GM12891 (cell line): ENCODE measurements around the gene TLR1.
"Not testable (repeated sequence)": the region's sequence is repeated elsewhere in the genome, so short reads cannot be mapped to it uniquely, and the experiment has no call there.

Source experiments
- DNase-seq: peaks from one replicate; pipeline ENCODE4 v3.0.0; 2011; ENCODE audit warnings: low spot score; ENCODE audit not compliant: insufficient read length
- FAIRE-seq: peaks from 2 replicates; lab custom pipeline; 2011; peaks lifted over from hg19 to GRCh38; lab: Jason Lieb, UNC
- PAX5 ChIP-seq: IDR thresholded peaks from 2 replicates; pipeline ENCODE4 v1.6.1; 2011; ENCODE audit warnings: low read length, moderate library complexity, mild to moderate bottlenecking; ENCODE audit not compliant: insufficient read depth, severe bottlenecking
- POLR2A ChIP-seq: IDR thresholded peaks from 2 replicates; pipeline ENCODE4 v1.6.1; 2011; ENCODE audit warnings: low read depth, low read length, control low read depth
- POLR2AphosphoS5 ChIP-seq: IDR thresholded peaks from 2 replicates; pipeline ENCODE4 v1.6.1; 2011; ENCODE audit warnings: low read depth, low read length, control low read depth
- POU2F2 ChIP-seq: IDR thresholded peaks from 2 replicates; pipeline ENCODE4 v1.6.1; 2011; ENCODE audit warnings: low read depth, mild to moderate bottlenecking, control low read depth, low read length, moderate library complexity
- SPI1 ChIP-seq: IDR thresholded peaks from 2 replicates; pipeline ENCODE4 v1.6.1; 2011; ENCODE audit warnings: low read depth, low read length, control low read depth
- TAF1 ChIP-seq: IDR thresholded peaks from 2 replicates; pipeline ENCODE4 v1.6.1; 2011; ENCODE audit warnings: low read depth, low read length, control low read depth

The TLR1 gene

GRCh38 chr4:38823766-38824165 is 19.2 kb upstream of the TLR1 start:
- TF ChIP-seq POLR2AphosphoS5 = no peak
- TF ChIP-seq SPI1 = no peak
- no peak for TF ChIP-seq POU2F2
- no peak for TF ChIP-seq PAX5
- TF ChIP-seq TAF1 = no peak
- TF ChIP-seq POLR2A = no peak
- FAIRE-seq (no peak), DNase-seq (no peak)

- 0 out of 2 replicates have a peak, but pooled peaks have one; percentile 15 for TF ChIP-seq POLR2AphosphoS5
- no peak for TF ChIP-seq TAF1
- no peak for TF ChIP-seq POU2F2
- no peak for TF ChIP-seq SPI1
- DNase-seq (no peak), FAIRE-seq (no peak)
Observed at GRCh38 chr4:38822748-38823303, 18.2 kb upstream of the TLR1 start.

DNA sequence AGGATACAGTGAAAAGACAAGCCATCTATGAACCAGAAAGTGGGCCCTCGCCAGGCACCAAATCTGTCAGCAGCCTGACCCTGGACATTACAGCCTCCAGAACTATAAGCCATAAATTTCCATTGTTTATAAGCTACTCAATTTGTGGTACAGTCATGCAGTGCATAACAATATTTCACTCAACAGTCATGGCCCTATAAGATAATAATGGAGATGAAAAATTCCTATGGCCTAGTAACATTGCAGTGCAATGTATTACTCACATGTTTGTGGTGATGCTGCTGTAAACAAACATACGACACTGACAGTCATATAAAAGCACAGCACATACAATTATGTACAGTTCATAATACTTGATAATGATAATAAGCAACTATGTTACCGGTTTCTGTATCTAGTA is 17.1 kb upstream of the TLR1 start:
- DNase-seq = no peak
- TF ChIP-seq POLR2AphosphoS5 = no peak
- FAIRE-seq = peak; percentile 72

DNA sequence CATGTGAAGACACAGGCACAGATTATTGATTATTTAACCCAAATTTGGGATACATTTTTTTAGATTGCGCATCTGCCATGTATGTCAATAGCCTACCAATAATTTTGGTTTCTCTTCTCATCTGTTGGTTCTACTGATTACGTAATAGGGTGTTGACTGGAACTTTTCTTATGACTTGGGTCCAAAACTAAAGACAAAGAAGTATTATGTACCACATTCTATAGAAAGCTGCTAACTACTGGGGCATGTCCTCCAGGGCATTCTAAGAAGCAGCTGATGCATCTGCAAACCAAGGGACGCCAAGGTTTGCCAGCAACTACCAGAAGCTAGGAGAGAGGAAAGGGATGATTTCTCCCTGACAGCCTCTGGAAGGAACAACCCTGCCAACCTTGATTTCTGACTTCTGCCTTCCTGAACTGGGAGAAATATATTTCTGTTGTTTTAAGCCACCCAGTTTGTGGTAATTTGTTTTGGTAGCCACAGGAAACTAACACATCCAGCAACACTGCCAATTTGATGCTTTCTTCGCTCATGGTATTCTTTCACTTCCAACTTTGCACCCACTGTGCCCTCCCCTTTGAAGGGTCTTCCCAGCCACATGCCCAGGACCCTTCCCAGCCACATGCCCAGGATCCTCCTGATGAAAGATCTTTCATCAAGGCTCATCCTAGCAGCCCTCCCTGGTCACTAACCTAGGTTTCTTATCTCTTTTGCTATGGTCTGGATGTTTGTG is 15.9 kb upstream of the TLR1 start:
- FAIRE-seq (peak; percentile 92), DNase-seq (no peak)
- TF ChIP-seq POLR2A (peak; percentile 62; the same call in 1 of the 2 replicates), PAX5 (peak; percentile 61), TAF1 (no peak), POLR2AphosphoS5 (peak; percentile 42; the same call in 1 of the 2 replicates), POU2F2 (no peak)

DNA sequence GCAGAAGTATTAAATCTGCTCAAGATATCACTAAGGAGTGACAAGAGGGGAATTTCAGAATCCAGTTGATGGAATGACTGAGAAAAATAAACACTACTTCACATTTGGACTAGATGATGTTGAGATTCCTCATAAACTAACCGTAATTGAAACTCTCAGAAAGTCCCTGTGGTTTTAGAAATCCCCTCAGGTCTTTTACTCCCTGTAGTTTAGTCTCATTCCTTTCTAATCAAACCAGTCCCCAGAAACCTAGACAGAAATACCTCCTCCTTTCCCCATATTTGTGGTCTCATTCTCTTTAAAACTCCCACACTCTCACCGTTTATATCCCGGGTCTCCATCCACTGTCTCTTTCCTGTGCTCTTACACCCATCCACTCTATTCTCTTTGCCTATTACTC is 15.0 kb upstream of the TLR1 start:
- FAIRE-seq (no peak), DNase-seq (no peak)
- TF ChIP-seq POLR2A (no peak), TAF1 (no peak), POLR2AphosphoS5 (no peak), POU2F2 (no peak), SPI1 (no peak), PAX5 (no peak)

- FAIRE-seq (peak; percentile 94), DNase-seq (no peak)
Observed at GRCh38 chr4:38818441-38818976, 13.9 kb upstream of the TLR1 start.

DNA sequence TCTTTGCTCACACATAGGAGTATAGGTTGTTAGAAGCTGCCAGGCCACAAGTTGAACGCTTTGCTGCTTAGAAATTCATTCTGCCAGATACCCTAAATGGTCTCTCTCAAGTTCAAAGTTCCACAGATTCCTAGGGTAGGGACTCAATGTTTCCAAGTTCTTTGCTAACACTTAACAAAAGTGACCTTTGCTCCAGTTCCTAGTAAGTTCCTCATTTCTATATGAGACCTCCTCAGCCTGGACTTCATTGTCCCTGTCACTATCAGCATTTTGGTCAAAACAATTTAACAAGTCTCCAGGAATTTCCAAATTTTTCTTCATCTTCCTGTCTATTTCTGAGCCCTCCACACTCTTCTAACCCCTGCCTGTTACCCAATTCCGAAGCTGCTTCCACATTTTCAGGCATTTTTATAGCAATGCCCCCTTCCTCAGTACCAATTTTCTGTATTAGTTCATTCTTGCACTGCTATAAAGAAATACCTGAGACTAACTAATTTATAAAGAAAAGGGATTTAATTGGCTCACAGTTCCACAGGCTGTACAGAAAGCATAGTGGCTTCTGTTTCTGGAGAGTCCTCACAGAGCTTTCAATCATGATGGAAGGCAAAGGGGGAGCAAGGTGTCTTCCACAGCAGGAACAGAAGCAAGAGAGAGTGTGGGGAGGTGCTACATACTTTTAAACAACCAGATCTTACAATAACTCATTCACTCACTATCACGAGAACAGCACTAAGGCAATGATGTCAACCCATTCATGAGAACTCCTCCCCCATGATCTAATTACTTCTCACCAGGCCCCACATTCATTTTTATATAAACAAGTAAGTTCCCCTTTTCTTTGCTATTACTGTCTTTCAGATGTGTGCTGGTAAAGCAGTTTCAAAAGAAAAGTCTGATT is 11.5 kb upstream of the TLR1 start:
- FAIRE-seq (peak; percentile 60), DNase-seq (no peak)

More at GRCh38 chr4:38818441-38818976, 13.9 kb upstream of the TLR1 start:
- 0 out of 2 replicates have a peak, but pooled peaks have one; percentile 34 for TF ChIP-seq POU2F2
- peak; percentile 55; the same call in 1 of the 2 replicates for TF ChIP-seq POLR2A
- peak; percentile 66 for TF ChIP-seq PAX5
- no peak for TF ChIP-seq SPI1

DNA sequence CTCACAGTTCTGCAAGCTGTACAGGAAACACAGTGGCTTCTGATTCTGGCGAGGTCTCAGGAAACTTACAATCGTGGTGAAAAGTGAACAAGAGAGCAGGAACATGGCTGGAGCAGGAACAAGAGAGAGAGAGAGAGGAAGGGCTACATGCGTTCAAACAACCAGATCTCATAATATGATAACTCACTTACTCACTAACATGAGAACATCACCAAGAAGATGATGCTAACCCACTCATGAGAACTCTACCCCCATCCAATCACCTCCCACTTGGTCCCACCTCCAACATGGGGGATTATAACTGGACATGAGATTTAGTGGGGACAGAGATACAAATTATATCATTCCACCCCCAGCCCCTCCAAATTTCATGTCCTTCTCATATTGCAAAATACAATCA is 9.8 kb upstream of the TLR1 start:
- no peak for TF ChIP-seq POU2F2
- FAIRE-seq (peak; percentile 54), DNase-seq (no peak)

More for the DNA sequence above, 11.5 kb upstream of the TLR1 start:
- TF ChIP-seq SPI1 (0 out of 2 replicates have a peak, but pooled peaks have one; percentile 18), POLR2A (peak; percentile 88), POU2F2 (no peak), PAX5 (no peak), TAF1 (peak; percentile 73; the same call in 1 of the 2 replicates), POLR2AphosphoS5 (peak; percentile 79; the same call in 1 of the 2 replicates)

DNA sequence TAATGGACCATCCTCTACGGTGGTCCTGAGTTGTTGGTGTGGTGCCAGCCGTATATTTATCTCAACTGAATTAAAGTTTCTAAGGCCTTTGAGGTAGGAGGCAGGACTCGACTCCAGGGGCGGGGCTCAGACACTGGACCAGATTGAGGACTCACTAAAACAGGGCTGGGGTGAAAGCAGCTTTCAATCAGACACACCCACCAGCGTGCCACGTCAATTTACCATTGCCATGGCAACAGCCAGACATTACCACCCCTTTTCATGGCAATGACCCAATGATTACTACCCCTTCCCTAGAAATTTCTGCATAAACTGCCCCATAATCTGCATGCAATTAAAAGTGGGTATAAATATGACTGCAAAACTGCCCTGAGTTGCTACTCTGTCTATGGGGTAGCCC is 6.7 kb upstream of the TLR1 start:
- no peak for DNase-seq
- TF ChIP-seq TAF1 (no peak), POLR2AphosphoS5 (no peak), POLR2A (no peak), SPI1 (no peak), POU2F2 (no peak), PAX5 (no peak)
- no peak for FAIRE-seq

DNA sequence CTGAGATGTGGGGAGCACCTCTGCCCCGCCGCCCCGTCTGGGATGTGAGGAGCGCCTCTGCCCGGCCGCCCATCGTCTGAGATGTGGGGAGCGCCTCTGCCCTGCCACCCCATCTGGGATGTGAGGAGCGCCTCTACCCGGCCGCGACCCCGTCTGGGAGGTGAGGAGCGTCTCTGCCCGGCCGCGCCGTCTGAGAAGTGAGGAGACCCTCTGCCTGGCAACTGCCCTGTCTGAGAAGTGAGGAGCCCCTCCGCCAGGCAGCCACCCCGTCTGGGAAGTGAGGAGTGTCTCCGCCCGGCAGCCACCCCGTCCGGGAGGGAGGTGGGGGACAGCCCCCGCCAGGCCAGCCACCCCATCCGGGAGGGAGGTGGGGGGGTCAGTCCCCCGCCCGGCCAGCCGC is 2.9 kb upstream of the TLR1 start:
- FAIRE-seq, DNase-seq: not testable (repeated sequence)

DNA sequence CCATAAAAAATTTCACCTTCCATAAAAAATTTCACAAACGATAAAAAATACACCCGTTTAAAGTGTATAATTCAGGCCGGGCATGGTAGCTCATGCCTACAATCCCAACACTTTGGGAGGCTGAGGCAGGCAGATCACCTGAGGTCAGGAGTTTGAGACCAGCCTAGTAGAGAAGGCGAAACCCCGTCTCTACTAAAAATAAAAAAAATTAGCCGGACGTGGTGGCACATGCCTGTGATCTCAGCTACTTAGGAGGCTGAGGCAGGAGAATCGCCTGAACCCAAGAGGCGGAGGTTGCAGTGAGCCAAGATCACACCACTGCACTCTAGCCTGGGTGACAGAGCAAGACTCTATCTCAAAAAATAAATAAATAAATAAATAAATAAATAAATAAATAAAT is 1.7 kb upstream of the TLR1 start:
- DNase-seq, FAIRE-seq: not testable (repeated sequence)
